ENCODE data around the gene SHB. TPM values are rescaled to one million over a fixed set of nuclear protein-coding genes. Genes with fewer than 3 reads are reported as not detected.

SHB gene
- total RNA-seq, 1 donor from 2014 or later, result 1.1 TPM

GRCh38 chr9:37986001-37986400 is 83.0 kb downstream of the SHB start:
- no peaks in the 10 kb centered on the region for H3K36me3 Mint-ChIP-seq
- Histone ChIP-seq H3K27ac (no peak overlapping the region), H3K4me1 (peaks cover 7% of the 10 kb centered on the region), H4K20me1 (ENCODE audit: low read depth) (no peaks in the 10 kb centered on the region), H3K9me3 (ENCODE audit: low read depth) (no peaks in the 10 kb centered on the region), H3K4me3 (no peak overlapping the region), H3K79me2 (ENCODE audit: low read depth) (no peaks in the 10 kb centered on the region), H2AFZ (replicated peaks) (no peak overlapping the region), H3K4me2 (no peak overlapping the region), H3K36me3 (no peaks in the 10 kb centered on the region), H3K27me3 (no peaks in the 10 kb centered on the region), H3K9ac (no peak overlapping the region), H3F3A (ENCODE audit: low read depth) (no peaks in the 10 kb centered on the region)
- H3K4me1 Mint-ChIP-seq, result peaks cover 24% of the 10 kb centered on the region
- no peak overlapping the region for H3K4me3 Mint-ChIP-seq
- no peaks in the 10 kb centered on the region for H3K27me3 Mint-ChIP-seq (ENCODE audit: insufficient read depth, low read depth)
- no peaks in the 10 kb centered on the region for H3K9me3 Mint-ChIP-seq
- TF ChIP-seq EZH2 (IDR thresholded peaks at IDR 0.05) (no peak), CTCF (IDR thresholded peaks at IDR 0.05) (no peak), EZH2phosphoT487 (IDR thresholded peaks at IDR 0.05) (no peak)
- no peak for DNase-seq (ENCODE audit: low spot score)
- H3K27ac Mint-ChIP-seq, result no peak overlapping the region

GRCh38 chr9:37984672-37985611 is 84.1 kb downstream of the SHB start:
- Histone ChIP-seq H3F3A (ENCODE audit: low read depth) (no peaks in the 10 kb centered on the region), H3K79me2 (ENCODE audit: low read depth) (no peaks in the 10 kb centered on the region), H3K4me3 (no peak overlapping the region), H3K36me3 (no peaks in the 10 kb centered on the region), H3K4me1 (peaks cover 7% of the 10 kb centered on the region), H3K9me3 (ENCODE audit: low read depth) (no peaks in the 10 kb centered on the region), H4K20me1 (ENCODE audit: low read depth) (no peaks in the 10 kb centered on the region), H3K27ac (no peak overlapping the region), H3K27me3 (no peaks in the 10 kb centered on the region), H2AFZ (replicated peaks) (peak overlapping the region; percentile 48), H3K4me2 (no peak overlapping the region), H3K9ac (no peak overlapping the region)
- Mint-ChIP-seq H3K4me1 (peaks cover 24% of the 10 kb centered on the region), H3K9me3 (no peaks in the 10 kb centered on the region), H3K4me3 (no peak overlapping the region), H3K27me3 (ENCODE audit: insufficient read depth, low read depth) (no peaks in the 10 kb centered on the region), H3K36me3 (no peaks in the 10 kb centered on the region), H3K27ac (peak overlapping the region; percentile 61)
- no peak for TF ChIP-seq EZH2phosphoT487 (IDR thresholded peaks at IDR 0.05)
- TF ChIP-seq CTCF (IDR thresholded peaks at IDR 0.05), result no peak
- TF ChIP-seq EZH2 (IDR thresholded peaks at IDR 0.05), result no peak
- peak; percentile 37 for DNase-seq (ENCODE audit: low spot score)

GRCh38 chr9:37984278-37984671 is 84.8 kb downstream of the SHB start:
- Histone ChIP-seq H3K9ac (no peak overlapping the region), H3K36me3 (no peaks in the 10 kb centered on the region)
- peaks cover under 1% of the 10 kb centered on the region for H3K36me3 Mint-ChIP-seq

More at GRCh38 chr9:37984278-37984671, 84.8 kb downstream of the SHB start:
- no peak for TF ChIP-seq EZH2 (IDR thresholded peaks at IDR 0.05)
- no peak for TF ChIP-seq EZH2phosphoT487 (IDR thresholded peaks at IDR 0.05)
- TF ChIP-seq CTCF (IDR thresholded peaks at IDR 0.05), result no peak
- Mint-ChIP-seq H3K27me3 (ENCODE audit: insufficient read depth, low read depth) (no peaks in the 10 kb centered on the region), H3K4me3 (no peak overlapping the region), H3K9me3 (no peaks in the 10 kb centered on the region), H3K4me1 (peaks cover 24% of the 10 kb centered on the region), H3K27ac (peak overlapping the region; percentile 61)
- Histone ChIP-seq H3K4me2 (no peak overlapping the region), H3K4me1 (peaks cover 7% of the 10 kb centered on the region), H3K9me3 (ENCODE audit: low read depth) (no peaks in the 10 kb centered on the region), H3K27ac (no peak overlapping the region), H3K79me2 (ENCODE audit: low read depth) (no peaks in the 10 kb centered on the region), H3K27me3 (no peaks in the 10 kb centered on the region), H4K20me1 (ENCODE audit: low read depth) (no peaks in the 10 kb centered on the region), H3K4me3 (no peak overlapping the region), H3F3A (ENCODE audit: low read depth) (no peaks in the 10 kb centered on the region), H2AFZ (replicated peaks) (no peak overlapping the region)
- DNase-seq (ENCODE audit: low spot score), result no peak
